HG02610 (cell line): Measurements from ENCODE around the gene PNKD.

Experiments used
- ATAC-seq: cut with Tn5 transposase; IDR thresholded peaks from one replicate; pipeline ENCODE4 v1.9.1; 2021; ENCODE audit warnings: mild to moderate bottlenecking, moderate library complexity; ENCODE audit not compliant: unreplicated experiment

PNKD gene

DNA sequence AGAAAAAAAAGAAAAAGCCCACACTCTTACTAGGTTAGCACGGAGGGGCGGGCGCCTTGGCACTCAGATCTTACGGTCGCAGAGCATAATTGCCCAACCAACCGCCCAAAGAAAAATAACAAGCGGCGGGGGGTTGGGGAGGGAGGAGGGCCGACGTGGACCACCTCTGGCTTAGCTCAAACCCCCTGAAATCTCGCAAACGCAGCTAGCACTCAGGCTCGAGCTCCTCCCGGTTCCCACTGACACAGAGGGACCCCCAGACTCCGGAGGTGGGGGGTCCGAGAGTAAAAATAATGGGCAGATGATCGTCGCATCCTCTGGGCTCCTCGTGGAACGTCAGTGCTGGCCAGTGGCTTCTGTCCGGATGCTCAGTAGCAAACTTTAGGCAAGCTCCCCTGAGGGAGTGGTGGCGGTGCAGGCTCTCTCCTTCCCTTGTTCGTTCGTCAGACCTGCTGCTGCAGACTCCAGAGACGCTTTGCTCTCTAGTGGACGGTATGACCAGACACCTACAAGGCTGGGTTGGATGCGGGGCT lies 98.4 kb downstream of the PNKD start:
- ATAC-seq: no peak

- ATAC-seq: no peak
Measured at GRCh38 chr2:218369330-218369729, 99.0 kb downstream of the PNKD start.

- no peak for ATAC-seq
Measured at GRCh38 chr2:218370410-218371063, 100.2 kb downstream of the PNKD start.

- ATAC-seq: no peak
Measured at GRCh38 chr2:218371983-218372350, 101.6 kb downstream of the PNKD start.

- ATAC-seq: no peak
Measured at GRCh38 chr2:218374795-218375194, 104.5 kb downstream of the PNKD start.

DNA sequence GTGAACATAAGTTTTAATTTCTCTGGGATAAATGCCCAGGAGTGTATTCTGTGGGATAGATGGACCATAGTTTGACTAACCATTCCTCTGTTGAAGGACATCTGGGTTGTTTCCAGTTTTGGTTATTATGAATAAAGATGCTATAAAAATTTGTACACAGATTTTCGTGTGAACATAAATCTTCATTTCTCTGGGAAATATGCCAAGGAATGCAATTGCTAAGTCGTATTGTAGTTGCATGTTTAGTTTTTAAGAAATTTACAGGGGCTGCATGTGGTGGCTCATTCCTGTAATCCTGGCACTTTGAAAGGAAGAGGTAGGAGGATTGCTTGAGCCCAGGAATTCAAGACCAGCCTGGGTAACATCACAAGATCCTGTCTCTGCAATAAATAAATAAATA lies 104.9 kb downstream of the PNKD start:
- no peak for ATAC-seq

GRCh38 chr2:218378053-218378452 lies 107.7 kb downstream of the PNKD start:
- no peak for ATAC-seq

- ATAC-seq: no peak
Measured at GRCh38 chr2:218381916-218382366, 111.6 kb downstream of the PNKD start, which contains the start of gene SLC11A1. TSS of gene SLC11A1 (plus strand) at chr2:218382273. CDS start at chr2:218382369, 96 bp downstream.

DNA sequence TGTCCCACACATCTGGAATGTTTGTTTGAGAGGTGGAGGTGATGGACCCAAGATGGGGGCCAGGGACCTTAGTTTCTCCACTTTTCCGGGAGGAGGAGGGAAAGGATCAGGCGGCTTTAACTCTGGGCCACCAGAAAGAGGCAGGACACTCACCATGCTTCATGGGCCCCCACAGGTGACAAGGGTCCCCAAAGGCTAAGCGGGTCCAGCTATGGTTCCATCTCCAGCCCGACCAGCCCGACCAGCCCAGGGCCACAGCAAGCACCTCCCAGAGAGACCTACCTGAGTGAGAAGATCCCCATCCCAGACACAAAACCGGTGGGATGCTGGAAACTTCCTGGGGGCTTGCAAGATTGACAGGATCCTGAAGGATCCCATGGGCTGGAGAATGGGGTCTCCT lies 112.5 kb downstream of the PNKD start:
- ATAC-seq: no peak

- ATAC-seq: no peak
Measured at GRCh38 chr2:218383892-218384519, 113.7 kb downstream of the PNKD start.

DNA sequence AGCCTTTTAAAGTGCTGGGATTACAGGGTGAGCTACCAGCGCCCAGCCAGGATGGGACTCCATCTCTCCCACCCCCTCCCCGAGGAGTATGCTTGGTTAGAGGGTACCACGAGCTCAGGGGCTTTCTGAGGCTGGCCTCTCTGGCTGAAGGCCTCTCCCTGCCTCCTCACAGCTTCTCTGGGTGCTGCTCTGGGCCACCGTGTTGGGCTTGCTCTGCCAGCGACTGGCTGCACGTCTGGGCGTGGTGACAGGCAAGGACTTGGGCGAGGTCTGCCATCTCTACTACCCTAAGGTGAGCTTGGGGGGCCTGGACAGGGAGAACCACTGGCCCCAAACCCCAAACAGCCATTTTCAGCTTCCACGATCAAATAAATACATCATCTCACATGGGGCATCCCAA lies 114.7 kb downstream of the PNKD start:
- no peak for ATAC-seq

DNA sequence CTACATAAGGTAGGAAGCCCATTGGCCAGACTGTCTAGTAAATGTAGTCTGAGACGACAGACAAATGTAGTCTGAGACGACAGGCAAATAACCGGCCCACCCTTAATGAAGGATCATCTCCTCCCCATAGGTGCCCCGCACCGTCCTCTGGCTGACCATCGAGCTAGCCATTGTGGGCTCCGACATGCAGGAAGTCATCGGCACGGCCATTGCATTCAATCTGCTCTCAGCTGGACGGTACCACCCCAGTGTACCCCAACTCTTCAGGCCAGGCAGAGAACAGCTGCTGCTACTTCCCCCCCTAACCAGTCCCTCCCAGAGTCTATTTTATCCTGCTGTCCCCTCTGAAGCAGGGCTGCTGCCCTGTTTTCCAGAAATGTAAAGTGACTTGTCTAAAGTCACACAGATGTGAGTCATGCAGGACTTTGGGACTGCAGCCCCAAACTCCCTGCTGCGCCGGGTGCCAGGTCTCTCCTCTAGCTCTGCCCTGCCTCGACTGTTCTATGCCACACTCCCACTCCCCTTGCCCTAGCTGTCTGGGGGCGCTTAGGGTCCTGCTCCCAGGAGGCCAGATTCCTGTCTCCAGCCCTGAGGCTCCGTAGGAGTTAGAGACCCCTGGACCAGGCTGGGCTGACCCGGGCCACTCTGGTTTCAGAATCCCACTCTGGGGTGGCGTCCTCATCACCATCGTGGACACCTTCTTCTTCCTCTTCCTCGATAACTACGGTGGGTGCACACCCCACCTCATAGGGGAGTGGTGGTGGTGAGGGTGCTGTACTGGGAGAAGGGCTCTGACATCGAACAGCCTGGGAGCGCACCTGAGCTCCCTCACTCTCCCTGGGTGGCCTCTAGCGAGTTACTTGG lies 116.4 kb downstream of the PNKD start:
- no peak for ATAC-seq

DNA sequence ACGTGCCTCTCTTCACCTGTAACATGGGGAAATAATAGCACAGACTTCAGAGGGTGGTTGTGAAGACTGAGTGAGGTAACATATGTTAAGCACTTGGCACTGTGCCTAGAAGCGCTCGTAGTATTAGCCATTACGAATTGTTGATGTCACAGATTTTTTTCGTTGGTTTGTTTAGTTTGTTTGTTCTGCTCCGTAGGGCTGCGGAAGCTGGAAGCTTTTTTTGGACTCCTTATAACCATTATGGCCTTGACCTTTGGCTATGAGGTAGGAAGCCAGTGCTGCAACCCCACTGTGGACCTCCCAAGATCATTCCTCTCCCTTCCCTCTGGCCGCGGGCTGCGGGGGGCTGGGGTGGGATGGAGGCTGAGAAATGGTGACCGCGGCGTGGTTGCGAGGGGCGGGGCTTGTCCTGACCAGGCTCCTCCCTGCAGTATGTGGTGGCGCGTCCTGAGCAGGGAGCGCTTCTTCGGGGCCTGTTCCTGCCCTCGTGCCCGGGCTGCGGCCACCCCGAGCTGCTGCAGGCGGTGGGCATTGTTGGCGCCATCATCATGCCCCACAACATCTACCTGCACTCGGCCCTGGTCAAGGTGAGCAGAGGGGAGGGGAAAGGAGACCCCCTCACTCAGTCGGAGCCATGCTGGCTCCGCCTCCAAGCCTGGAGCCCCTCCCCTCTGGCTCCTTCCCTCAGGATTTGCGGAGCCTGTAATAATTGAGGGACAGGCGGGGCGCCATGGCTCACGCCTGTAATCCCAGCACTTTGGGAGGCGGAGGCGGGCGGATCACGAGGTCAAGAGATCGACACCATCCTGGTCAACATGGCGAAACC lies 117.3 kb downstream of the PNKD start:
- ATAC-seq: no peak

DNA sequence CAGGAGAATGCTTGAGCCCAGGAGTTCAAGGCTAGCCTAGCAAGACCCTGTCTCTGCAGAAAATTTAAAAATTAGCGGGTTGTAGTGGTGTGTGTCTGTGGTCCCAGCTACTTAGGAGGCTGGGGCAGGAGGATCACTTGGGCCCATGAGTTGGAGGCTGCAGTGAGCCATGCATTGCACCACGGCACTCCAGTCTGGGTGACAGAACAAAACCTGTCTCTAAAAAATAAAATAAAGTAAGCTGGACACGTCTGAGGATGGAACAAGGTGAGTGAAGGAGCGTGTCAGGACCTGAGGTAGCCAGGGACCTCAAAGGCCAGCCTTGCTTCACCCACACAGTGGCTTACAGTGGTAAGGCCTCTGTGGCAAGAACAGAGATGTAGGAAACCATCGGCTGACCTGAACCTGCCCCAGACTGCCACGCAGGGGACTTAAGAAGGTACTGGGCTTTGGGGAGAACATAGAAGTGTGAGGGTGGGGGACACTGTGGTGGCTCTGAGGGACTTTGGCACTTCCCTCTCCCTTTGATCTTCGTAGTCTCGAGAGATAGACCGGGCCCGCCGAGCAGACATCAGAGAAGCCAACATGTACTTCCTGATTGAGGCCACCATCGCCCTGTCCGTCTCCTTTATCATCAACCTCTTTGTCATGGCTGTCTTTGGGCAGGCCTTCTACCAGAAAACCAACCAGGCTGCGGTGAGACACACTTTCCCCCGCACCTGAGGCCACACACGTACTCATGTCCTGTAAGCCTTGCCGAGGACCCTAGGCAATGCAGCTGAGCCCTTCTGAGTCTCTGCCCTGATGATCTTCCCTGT lies 119.2 kb downstream of the PNKD start:
- ATAC-seq: no peak

GRCh38 chr2:218391202-218391601 lies 120.9 kb downstream of the PNKD start:
- no peak for ATAC-seq

DNA sequence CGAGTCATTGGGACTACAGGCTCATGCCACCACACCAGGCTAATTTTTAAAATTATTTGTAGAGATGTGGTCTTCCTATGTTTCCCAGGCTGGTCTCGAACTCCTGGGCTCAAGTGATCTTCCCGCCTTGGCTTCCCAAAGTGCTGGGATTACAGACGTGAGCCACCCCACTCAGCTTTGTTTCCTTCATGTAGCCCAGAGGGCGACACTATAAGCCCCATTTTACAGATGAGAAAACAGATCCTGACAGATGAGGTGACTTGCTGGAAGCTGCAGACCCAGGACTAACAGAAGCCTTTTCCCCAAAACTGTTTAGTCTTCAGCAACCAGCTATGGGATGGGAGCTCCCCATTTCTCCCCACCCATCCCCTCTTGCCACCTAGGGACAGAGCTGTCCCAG lies 122.1 kb downstream of the PNKD start:
- no peak for ATAC-seq

DNA sequence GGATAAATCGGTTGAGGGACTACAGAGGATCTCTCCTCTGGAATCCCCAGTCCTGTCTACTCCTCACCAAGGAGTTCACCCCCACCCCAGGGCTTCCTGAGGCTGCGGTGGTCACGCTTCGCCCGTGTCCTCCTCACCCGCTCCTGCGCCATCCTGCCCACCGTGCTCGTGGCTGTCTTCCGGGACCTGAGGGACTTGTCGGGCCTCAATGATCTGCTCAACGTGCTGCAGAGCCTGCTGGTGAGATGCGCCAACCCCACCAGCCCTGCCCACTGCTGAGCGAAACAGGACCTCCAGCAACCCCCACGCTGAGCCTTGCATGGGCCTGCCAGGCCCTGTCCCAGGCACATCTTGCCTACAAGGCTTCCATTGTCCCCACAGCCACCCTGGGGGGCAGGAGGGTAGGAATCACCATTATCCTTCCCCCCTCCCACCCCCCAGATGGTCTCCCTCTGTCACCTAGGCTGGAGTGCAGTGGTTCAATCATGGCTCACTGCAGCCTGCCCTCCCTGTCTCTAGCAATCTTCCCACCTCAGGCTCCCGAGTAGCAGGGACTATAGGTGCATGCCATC lies 122.7 kb downstream of the PNKD start:
- ATAC-seq: no peak

GRCh38 chr2:218393750-218394290 lies 123.5 kb downstream of the PNKD start:
- ATAC-seq: no peak
